WTC11 (cell line): ENCODE results near the gene FGF1.

Source experiments
- MAX ChIP-seq: sonication (generic); formaldehyde crosslinking; IDR thresholded peaks from 2 replicates; pipeline ENCODE4 v1.8.0; 2022; ENCODE audit warnings: mild to moderate bottlenecking, missing genetic modification reagents
- SMAD3 ChIP-seq: sonication (generic); formaldehyde crosslinking; IDR thresholded peaks from 2 replicates; pipeline ENCODE4 v1.8.0; 2022; ENCODE audit warnings: missing genetic modification reagents, mild to moderate bottlenecking, borderline replicate concordance
- TP53 ChIP-seq: sonication (generic); formaldehyde crosslinking; IDR thresholded peaks from 2 replicates; pipeline ENCODE4 v1.8.1; 2023; ENCODE audit warnings: mild to moderate bottlenecking, missing genetic modification reagents

GRCh38 chr5:142634216-142635011 lies 51.5 kb downstream of the FGF1 start:
- TF ChIP-seq SMAD3 (no peak), MAX (CRISPR knock-in tag) (no peak), TP53 (CRISPR knock-in tag) (no peak)
